ENCODE results near the gene KIDINS220.

Gene KIDINS220

DNA sequence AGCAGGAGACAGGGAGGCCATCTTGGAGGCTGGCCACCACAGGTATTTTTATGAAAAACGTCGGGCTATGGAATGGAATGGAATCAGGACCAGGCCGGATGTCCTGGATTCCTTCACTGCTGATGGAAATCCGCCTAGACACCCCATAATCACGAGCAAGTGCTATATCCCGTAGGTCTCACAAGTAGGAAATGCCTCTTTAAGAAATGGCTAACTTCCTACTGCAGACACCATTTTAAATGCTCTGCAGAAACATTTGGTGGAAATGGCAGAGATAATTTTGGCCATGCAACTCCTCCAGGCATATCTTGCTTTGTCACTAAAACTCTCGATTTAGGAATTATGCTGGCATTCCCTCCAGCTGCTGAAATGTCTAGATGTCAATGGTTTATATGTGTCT, 137.6 kb downstream of the KIDINS220 start:
- DNase-seq (ENCODE audit: low read depth, low spot score) = no peak

DNA sequence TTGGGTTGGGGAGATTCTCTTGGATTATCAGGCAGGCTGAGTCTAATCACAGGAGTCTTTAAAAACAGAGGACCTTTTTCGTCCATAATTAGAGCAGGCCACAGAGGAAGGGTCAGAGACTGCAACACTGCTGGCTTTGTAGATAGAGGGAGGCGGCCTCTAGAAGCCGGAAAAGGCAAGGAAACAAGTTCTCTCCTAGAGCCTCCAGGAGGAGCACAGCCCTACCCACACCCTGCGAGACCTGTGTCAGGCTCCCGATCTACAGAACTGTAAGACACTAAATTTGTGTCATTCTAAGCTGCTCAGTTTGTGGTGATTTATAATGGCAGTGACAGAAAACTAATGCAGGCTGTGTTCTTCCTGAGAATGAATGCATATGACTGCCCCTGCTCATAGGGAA, 140.2 kb downstream of the KIDINS220 start:
- no peak for DNase-seq (ENCODE audit: low read depth, low spot score)

DNA sequence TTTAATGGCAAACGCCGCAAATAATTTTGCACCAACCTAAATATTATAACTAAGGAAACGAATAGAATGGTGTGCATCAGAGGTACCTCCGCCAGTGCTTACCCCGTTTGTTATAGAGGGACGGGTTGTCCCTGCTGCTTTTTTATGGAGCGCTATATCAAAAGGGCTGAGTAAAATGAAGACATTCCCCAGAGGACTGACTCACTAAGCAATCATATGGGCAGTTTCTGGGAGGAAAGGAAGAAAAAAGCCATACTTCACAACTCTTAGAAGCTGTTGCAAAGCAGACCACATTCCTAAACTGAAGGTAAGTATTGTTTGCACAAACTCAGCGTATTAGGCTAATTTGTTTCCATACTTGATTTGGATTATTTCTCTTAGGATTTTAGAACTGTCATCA, 142.7 kb downstream of the KIDINS220 start:
- DNase-seq (ENCODE audit: low read depth, low spot score) = no peak

DNA sequence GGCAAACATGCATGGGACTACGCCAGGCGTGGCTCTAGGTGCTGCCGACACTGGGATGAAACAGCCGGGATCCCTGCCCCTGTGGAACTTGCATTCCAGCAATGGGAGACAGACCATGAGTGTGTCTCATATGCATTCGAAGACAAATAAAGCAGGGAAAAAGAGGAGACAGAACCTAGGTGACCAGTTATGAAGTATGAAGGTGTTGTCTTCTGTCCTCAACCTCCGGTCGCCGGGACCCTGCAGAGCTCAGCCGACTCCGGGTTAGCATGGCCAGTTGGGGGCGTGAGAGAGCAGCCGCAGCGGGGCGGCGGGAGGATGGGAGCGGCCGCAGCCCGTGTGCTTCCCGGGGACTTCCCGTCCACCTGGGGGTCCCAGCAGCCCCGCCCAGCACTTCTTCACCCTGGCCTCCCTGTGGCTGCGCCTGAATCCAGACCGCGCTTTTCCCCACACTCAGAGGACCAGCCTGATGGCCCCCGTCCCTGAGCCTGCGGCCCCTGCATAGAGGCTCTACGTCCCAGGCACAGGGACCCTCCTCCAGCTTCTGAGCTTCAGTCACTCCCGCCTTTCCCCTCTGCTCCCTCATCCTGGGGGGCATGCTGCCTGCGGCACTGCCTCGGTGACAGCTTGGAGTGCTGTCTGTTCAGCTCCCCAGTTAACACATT, 144.1 kb downstream of the KIDINS220 start:
- DNase-seq (ENCODE audit: low read depth, low spot score) = no peak

DNA sequence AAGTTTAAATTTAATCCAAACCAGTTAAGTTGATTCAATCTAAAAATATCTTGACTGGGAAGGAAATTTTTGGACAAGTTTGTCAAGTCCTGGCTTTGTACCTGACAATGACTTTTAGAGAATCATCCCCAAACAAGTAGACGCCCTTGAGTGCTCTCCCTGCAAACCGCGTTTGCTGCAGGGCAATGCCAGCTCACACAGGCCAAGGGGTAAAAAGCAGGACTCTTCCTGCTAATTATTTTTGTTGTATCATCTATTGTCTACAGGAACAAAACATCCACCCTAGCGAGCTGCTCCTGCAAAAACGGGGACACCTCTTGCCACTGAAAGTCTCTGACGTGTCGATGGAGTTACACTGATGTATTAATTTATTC, 144.6 kb downstream of the KIDINS220 start:
- no peak for DNase-seq (ENCODE audit: low read depth, low spot score)

DNA sequence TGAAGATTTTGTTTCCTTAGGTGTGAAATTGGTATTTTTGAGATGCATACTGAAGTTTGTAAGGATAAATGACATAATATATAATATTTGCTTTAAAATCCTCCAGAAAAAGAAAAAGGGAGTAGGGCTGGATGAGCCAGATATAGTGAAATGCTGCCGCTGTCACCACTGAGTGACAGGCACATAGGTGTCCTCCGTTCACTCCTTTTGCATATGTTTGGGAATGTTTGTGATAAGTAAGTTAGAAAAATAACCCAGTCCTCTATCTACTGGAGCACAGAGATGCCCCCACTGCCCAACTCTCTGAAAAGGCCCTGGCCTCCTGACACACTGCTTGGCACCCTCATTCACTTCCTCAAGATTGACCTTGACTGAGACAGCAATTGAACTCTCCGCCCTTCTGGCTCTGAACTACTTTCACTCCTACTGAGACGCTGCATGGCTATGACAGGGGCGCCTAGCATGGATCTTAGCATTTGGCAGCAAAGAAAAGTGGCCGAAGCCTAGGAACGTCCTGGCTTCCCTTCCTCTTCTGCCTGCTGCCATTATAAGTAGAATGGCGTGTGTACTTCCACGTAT, 145.5 kb downstream of the KIDINS220 start:
- no peak for DNase-seq (ENCODE audit: low read depth, low spot score)

DNA sequence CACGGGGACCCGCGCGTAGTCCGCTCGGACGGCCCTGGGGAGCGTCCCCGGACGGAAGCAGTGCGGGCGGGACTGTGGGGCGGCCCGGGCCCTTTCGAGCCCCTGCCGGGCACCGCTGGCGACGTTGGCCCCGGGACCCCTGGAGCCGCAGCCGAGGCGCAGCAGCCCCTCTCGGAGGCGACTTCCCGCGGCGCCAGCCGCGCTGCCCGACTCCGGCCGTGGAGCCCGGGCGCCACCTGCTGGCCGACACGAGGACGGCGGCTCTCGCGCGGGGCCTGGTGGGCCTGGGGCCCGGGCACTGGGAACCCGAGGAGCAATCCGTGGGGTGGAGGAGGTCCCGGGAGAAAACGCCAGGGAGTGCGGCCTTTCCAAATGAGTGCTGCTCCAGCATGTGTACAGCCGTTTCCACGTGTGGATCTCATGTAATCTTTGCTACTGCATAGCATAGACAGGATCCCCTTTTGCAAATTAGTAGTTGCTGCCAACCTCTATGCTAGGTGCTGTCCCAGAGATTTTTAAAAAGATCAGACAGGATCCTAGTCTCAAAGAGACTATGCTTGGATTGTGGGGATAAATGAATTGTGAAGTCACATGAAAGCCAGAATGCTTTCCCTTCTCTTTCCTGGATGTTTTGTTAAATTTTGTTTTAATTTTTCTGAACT, 151.6 kb downstream of the KIDINS220 start:
- DNase-seq (ENCODE audit: low read depth, low spot score) = no peak

DNA sequence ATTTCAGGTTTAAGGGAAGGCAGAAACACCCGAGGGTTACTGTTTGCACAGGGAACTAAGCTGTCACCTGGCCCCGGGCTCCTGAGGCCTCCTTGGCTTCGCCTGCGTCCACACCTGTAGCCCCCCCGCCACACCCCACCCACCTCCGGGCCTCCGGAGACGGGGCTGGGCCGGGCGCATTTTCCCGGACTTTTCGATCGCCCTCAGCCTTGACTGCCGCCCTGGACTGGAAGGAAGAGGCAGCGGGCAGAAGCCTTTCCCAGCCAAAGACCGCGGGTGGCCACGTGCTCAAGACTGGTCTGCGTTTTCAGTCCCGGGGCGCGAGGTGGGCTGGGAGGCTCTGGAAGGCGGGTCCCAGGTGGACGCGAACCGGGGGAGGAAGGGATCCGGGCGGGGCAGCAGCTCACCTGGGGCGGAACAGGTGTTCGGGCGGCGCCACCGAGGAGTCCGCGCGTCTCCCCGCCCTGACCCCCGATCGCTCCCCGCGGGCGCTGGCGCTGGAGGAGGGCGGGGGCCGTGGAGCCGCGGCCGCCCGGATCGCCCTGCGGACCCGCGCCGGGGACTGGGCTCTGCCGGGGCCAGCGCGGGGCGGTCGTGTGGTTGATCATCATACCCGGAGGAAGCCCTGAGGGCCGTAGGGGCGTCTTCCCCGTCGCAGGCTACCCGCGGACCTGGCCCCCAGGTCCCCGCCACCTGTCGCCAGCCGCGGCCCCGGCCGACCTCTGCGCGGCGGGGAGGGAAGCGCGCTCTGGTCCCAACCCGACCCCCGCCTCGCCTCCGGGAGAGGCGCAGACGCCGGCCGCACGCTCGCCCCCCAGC, 152.3 kb downstream of the KIDINS220 start:
- no peak for DNase-seq (ENCODE audit: low read depth, low spot score)

DNA sequence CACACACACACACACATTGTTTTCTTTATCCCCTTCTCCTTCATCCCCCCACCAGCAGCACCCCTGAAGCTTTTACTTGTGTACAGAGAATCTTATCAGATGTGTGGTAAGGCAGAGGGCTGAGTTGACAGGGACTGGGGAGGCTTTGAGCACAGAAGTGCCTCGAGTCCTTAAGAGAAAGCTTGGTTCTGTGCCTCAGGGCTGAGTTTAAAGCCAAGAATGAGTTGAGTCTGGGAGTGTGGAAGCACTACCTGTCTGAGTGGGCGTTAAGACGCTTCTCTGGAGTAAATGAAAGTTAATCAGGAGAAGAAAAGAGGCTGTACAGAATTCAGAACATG, 152.9 kb downstream of the KIDINS220 start:
- DNase-seq (ENCODE audit: low read depth, low spot score) = no peak

DNA sequence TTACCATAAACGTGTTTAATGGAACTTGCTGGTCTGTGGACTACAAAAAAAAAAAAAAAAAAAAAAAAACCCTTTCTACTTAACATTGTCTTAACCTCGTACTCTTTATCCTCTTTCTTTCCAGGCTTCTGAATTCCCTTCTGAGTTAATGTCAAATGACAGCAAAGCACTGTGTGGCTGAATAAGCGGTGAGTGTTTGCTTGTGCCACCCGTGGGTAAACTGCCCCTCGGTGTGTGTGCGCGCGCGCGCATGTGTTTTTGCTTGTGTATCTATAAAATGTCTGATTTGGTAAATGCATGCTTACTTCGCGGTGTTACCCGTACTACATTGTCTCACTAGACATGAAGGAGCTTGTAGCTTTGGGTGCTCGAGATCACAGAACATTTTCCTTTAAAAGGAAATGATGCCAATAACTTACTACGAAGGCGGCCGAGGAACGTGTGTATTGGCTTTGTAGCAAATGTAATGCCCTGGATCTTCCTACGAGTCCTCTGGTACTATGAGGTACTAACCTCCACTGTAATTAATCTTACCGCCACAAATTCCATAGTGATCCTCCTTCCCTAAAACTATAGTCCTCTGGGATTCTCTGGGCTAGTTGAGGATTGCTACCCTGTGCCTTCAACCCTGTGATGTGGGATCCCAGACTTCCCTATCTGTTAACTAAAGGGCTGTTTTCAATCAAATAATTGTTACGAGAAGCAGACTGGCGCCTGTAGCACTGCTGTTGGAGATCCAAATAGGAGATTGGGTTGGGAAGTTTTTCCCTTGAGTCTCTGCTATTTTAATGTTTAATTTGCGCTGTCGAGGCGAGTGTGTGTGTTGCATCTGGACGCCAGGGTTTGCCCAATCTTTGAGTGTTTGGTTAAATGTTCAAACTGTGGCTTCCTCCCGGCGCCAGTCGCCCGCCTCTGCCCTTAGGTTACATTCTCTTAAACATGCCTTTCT, 154.4 kb downstream of the KIDINS220 start:
- no peak for DNase-seq (ENCODE audit: low read depth, low spot score)

DNA sequence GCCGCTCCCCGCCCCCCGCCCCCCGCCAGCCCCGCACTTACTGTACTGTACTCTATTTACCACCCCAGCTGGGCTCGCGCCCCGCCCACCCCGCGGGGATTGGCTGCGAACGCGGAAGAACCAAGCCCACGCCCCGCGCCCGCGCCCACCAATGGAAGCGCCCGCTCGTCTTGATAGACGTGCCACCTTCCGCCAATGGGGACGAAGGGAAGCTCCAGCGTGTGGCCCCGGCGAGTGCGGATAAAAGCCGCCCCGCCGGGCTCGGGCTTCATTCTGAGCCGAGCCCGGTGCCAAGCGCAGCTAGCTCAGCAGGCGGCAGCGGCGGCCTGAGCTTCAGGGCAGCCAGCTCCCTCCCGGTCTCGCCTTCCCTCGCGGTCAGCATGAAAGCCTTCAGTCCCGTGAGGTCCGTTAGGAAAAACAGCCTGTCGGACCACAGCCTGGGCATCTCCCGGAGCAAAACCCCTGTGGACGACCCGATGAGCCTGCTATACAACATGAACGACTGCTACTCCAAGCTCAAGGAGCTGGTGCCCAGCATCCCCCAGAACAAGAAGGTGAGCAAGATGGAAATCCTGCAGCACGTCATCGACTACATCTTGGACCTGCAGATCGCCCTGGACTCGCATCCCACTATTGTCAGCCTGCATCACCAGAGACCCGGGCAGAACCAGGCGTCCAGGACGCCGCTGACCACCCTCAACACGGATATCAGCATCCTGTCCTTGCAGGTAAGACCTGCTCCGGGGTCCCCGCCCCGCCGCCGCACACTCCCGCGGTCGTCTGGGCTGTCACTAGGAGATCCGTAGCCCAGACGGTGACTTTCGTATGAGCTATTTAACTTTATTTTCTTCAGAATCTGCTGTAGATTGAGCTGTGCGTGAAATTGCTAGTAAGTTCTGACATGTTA, 155.4 kb downstream of the KIDINS220 start, which contains the start of gene ID2:
Gene ID2 (plus strand): TSS at position 271 of the 907 bp plus-strand sequence. CDS start 110 bp downstream, at position 381.
- peak; percentile 95 for DNase-seq (ENCODE audit: low read depth, low spot score)

DNA sequence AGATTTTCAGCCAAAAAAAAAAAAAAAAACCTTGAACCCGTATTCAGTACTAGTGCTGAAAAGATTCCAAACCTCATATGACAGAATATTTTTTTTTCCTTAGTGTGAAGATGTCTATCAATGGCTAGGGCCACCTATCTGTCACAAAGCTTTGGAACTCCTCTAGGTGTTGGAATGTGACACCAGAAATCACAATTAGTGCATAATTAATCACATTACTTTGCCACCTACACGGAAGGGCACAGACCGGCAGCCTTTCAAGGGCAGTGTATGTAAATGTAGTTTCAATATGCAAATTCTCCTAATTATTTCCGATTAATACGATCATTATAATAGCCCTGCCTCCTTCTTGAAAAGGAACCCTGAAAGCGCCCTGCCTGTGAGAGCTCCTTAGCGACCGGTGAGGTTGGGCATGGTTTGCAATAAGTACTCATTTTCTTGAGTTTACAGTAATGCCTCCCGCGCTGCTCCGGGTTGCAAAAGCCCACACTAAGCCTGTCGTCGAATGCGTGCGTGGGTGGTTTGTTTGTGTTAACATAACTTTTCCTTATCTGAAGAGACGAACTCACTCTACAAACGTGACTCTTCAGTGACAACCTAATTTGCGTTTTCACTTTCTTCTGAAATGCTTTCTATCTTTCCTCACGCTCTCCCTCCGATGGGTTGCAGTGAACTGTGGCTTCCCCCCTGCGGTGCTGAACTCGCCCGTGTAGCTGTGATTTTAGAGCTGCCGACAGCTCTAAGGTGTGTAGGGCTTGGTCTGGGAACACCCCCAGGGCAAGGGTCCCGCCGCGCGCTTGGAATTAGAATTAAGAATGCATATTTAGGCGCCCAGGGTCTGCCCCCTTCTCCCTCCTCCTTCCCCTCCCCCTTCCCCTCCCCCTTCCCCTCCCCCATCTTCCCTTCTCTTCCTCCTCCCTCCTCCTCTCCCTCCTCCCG, 156.3 kb downstream of the KIDINS220 start:
- DNase-seq (ENCODE audit: low read depth, low spot score) = peak; percentile 50

DNA sequence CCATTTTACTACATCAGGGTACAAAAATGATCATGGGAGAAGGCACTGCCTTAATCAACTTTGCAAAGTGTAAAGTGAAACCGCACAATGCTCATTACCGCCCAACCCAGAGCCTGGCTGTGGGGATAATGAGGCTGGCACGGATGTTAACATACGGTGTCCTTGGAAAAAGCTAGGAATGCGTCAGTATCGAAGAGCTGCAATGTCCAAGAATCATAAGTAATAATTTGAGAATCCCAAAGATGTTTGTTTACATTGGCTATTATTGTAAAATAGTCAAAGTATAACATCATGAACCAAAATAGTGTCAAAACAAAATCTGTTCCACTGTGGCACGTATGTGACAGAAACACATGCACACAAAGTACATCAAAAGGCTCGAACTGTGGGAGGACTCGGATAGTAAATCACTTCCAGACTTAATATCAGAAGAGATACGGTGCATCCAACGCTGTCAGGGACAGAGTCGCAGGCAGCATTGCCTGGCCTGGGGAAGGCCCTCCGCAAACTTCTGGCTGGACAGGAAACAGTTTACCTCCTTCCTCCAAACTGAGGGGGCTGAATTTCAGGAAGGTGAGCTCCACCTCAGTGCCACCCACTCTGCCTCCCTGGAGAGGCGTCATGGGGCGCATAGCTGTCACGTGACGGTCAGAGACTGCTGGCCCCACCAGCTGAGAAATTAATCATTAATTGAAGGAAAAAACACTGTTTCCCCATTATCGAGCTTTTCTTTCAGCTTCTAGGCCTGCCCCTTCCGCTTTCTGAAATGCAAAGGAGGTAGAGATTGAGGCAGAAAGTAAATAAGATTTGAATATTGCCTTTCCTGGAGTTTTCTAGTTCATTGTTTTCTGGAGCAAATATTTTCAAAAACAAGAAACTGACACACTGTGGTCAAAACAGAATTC, 157.3 kb downstream of the KIDINS220 start:
- DNase-seq (ENCODE audit: low read depth, low spot score) = no peak

DNA sequence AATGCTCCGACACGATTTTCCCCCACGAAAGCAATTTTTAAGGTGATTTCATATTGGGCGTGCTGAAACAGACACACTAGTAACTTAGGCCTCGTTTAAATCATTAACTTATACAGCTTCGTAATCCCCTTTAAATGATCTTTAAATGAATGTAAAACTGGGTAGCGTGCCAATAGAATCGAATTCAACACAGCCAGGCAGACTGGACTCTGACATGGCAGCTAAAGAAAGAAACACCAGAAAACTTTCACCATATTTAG, 157.9 kb downstream of the KIDINS220 start:
- DNase-seq (ENCODE audit: low read depth, low spot score) = no peak

Measured in brain pericyte (primary cell).